Gastroesophageal sphincter (tissue), 4 donors: ENCODE results near the gene RBPJ. TPM values are rescaled to one million over a fixed set of nuclear protein-coding genes. Genes with fewer than 3 reads are reported as not detected.

Experiments
- ATAC-seq: fragments of 150-250 bp; one replicate; pipeline ENCODE4 v1.9.1; 2016; ENCODE audit warnings: mild to moderate bottlenecking, moderate library complexity
- H3K27ac ChIP-seq, 4 donors: fragments of 200-600 bp; sonication (generic) in 3 of 4; 1 replicate in 3 of 4; 2 replicates in 1 of 4; pipeline ENCODE4 v1.5.1; 2016 to 2019
- H3K27me3 ChIP-seq: fragments of 200-600 bp; sonication (generic); one replicate; pipeline ENCODE4 v1.5.1; 2019
- H3K36me3 ChIP-seq, 2 donors: fragments of 200-600 bp; sonication (generic); one replicate each; pipeline ENCODE4 v1.5.1; 2019; ENCODE audit warnings: control low read depth in 1 of 2
- H3K4me1 ChIP-seq, 3 donors: fragments of 200-600 bp; sonication (generic); 1 replicate in 2 of 3; 2 replicates in 1 of 3; pipeline ENCODE4 v1.5.1; 2016 to 2019; ENCODE audit warnings: control low read depth in 2 of 3
- H3K4me3 ChIP-seq, 2 donors: fragments of 200-600 bp; sonication (generic); one replicate each; pipeline ENCODE4 v1.5.1; 2019; ENCODE audit warnings: mild to moderate bottlenecking in 1 of 2, moderate library complexity in 1 of 2
- H3K9me3 ChIP-seq, 3 donors: fragments of 200-600 bp; sonication (generic); one replicate each; pipeline ENCODE4 v1.5.1; 2017 to 2019; ENCODE audit warnings: control low read depth in 2 of 3
- EP300 ChIP-seq: sonication (generic); formaldehyde crosslinking; IDR thresholded peaks from one replicate; pipeline ENCODE4 v1.6.1; 2017; ENCODE audit warnings: antibody characterized with exemption, mild to moderate bottlenecking
- POLR2A ChIP-seq, 2 donors: fragments of 450-650 bp; IDR thresholded peaks; one replicate each; pipeline ENCODE4 v1.6.1; 2017; ENCODE audit warnings: antibody characterized with exemption in 2 of 2, mild to moderate bottlenecking in 2 of 2, moderate library complexity in 1 of 2
- POLR2AphosphoS5 ChIP-seq: sonication (generic); formaldehyde crosslinking; IDR thresholded peaks from one replicate; pipeline ENCODE4 v1.6.1; 2017; ENCODE audit warnings: antibody characterized with exemption
- WGBS, 2 donors: methylation state at CpG; one replicate each; pipeline ENCODE4 v1.1.5; 2018; ENCODE audit warnings: low coverage in 1 of 2; 5-methylcytosine and 5-hydroxymethylcytosine counted together
- total RNA-seq, 4 donors: library from RNA; depleted of rRNA; stranded (reverse); fragments of >200 nt; gene quantifications; one replicate each; pipeline ENCODE4 v1.1.0, GENCODE V29; 2016
- TF ChIP-seq, protein P1 (sequence below), 4 experiments: fragments of 200-600 bp in 2 of 4; fragments of 450-650 bp in 2 of 4; sonication (generic) in 1 of 4; IDR thresholded peaks; one replicate each; pipeline ENCODE4 v1.5.1; 2017 to 2019; ENCODE audit warnings: antibody characterized with exemption in 4 of 4, mild to moderate bottlenecking in 2 of 4, moderate library complexity in 2 of 4

Gene RBPJ
- total RNA-seq, 4 donors from 2014 or later: 49.5 to 128 (median 77.6) TPM

- WGBS, 2 donors: 74 to 93% methylated on average over 3 of the region's 3 CpGs
- no peaks in the 10 kb centered on the region for H3K27me3 ChIP-seq
- H3K4me3 ChIP-seq: no peak overlapping the region
- H3K27ac ChIP-seq: no peak overlapping the region
- H3K9me3 ChIP-seq: peaks cover 0 to 9% (median 0%) of the 10 kb centered on the region in 3 donors
- H3K36me3 ChIP-seq: peaks cover 0 to 14% of the 10 kb centered on the region in 2 donors
- ATAC-seq: no peak
- peaks cover 0 to 1% (median 0%) of the 10 kb centered on the region in 3 donors for H3K4me1 ChIP-seq
- no peak for TF ChIP-seq EP300
- TF ChIP-seq, protein P1, sequence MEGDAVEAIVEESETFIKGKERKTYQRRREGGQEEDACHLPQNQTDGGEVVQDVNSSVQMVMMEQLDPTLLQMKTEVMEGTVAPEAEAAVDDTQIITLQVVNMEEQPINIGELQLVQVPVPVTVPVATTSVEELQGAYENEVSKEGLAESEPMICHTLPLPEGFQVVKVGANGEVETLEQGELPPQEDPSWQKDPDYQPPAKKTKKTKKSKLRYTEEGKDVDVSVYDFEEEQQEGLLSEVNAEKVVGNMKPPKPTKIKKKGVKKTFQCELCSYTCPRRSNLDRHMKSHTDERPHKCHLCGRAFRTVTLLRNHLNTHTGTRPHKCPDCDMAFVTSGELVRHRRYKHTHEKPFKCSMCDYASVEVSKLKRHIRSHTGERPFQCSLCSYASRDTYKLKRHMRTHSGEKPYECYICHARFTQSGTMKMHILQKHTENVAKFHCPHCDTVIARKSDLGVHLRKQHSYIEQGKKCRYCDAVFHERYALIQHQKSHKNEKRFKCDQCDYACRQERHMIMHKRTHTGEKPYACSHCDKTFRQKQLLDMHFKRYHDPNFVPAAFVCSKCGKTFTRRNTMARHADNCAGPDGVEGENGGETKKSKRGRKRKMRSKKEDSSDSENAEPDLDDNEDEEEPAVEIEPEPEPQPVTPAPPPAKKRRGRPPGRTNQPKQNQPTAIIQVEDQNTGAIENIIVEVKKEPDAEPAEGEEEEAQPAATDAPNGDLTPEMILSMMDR (IDR thresholded peaks at IDR 0.05): no peak
- no peak for TF ChIP-seq POLR2A (IDR thresholded peaks at IDR 0.05)
- TF ChIP-seq POLR2AphosphoS5: no peak
Observed at GRCh38 chr4:26402458-26402857, 81.6 kb downstream of the RBPJ start.

- no peak for TF ChIP-seq POLR2AphosphoS5
- TF ChIP-seq, protein P1 (IDR thresholded peaks at IDR 0.05): peak in 1 of 4 experiments; percentile 6
- Histone ChIP-seq H3K36me3 (peaks cover 0 to 14% of the 10 kb centered on the region in 2 donors), H3K9me3 (peaks cover 0 to 9% (median 0%) of the 10 kb centered on the region in 3 donors), H3K4me1 (peaks cover 0 to 16% (median 0%) of the 10 kb centered on the region in 3 donors), H3K27me3 (no peaks in the 10 kb centered on the region), H3K4me3 (no peak overlapping the region), H3K27ac (no peak overlapping the region)
- WGBS, 2 donors: 90 to 91% methylated on average over 3 of the region's 3 CpGs
- no peak for ATAC-seq
Observed at GRCh38 chr4:26404743-26405206, 84.0 kb downstream of the RBPJ start.

- ATAC-seq: no peak
- 94 to 100% methylated on average over 1 to 4 of the region's 4 CpGs for WGBS, 2 donors
- Histone ChIP-seq H3K36me3 (peaks cover 0 to 14% of the 10 kb centered on the region in 2 donors), H3K4me1 (peaks cover 0 to 33% (median 0%) of the 10 kb centered on the region in 3 donors), H3K27me3 (no peaks in the 10 kb centered on the region), H3K27ac (no peak overlapping the region), H3K9me3 (peaks cover 0 to 9% (median 0%) of the 10 kb centered on the region in 3 donors), H3K4me3 (no peak overlapping the region)
- TF ChIP-seq, protein P1 (IDR thresholded peaks at IDR 0.05): no peak
Observed at GRCh38 chr4:26406346-26406975, 85.6 kb downstream of the RBPJ start.

DNA sequence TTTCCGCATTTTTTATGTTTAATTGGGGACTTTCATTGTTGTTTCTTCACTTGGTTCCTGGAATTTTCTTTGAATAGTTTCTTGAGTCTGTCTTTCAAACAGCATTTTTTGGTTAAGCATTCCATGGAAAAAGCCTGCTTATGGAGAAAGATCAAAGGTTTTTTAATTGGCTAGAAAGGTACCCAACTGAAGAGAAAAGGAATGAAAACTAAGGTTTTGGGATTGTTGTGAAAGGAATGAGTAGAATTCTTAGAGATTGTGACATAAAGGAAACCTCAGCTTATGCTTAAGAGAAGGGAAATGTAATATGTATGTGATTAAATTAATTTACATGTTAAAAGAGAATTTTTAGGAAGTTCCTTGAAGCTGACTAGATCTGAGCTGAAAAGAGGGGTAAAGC is 86.7 kb downstream of the RBPJ start:
- 100% methylated on average over 1 of the region's 1 CpG for WGBS, 2 donors
- no peak for ATAC-seq
- Histone ChIP-seq H3K27me3 (no peaks in the 10 kb centered on the region), H3K4me1 (peaks cover 1 to 40% (median 5%) of the 10 kb centered on the region in 3 donors), H3K4me3 (no peak overlapping the region), H3K27ac (no peak overlapping the region), H3K36me3 (peaks cover 0 to 14% of the 10 kb centered on the region in 2 donors), H3K9me3 (peaks cover 0 to 9% (median 0%) of the 10 kb centered on the region in 3 donors)
- TF ChIP-seq POLR2AphosphoS5 (no peak), POLR2A (IDR thresholded peaks at IDR 0.05) (no peak), EP300 (no peak)
- TF ChIP-seq, protein P1 (IDR thresholded peaks at IDR 0.05): no peak
